PC-3 (cell line): ENCODE data around the gene STAT4. TPM values are rescaled to one million over a fixed set of nuclear protein-coding genes. Genes with fewer than 3 reads are reported as not detected.
A peak's percentile ranks its signal among the peaks of the same experiment; 100 is the strongest.

ENCODE experiments used
- ATAC-seq: fragments of 200-7000 bp; cut with Tn5 transposase; 2 replicates; pipeline ENCODE4 v1.9.1; 2020; ENCODE audit warnings: mild to moderate bottlenecking, moderate library complexity
- BruUV-seq: library from RNA; stranded (reverse); fragments of 400-500 nt; replicated peaks from 2 replicates; lab custom pipeline; 2021; lab: Mats Ljungman, UMichigan
- CTCF ChIA-PET: fragments of 300-600 bp; sonication (Branson Sonifier 250); formaldehyde crosslinking; loops from one replicate; lab custom pipeline; 2022; ENCODE audit warnings: antibody characterized with exemption; lab: Charles Lee
- POLR2A ChIA-PET: fragments of 300-600 bp; sonication (Branson Sonifier 250); formaldehyde crosslinking; loops from one replicate; lab custom pipeline; 2022; ENCODE audit warnings: antibody characterized with exemption; ENCODE audit not compliant: unreplicated experiment; lab: Charles Lee
- DNase-seq: peaks from one replicate; pipeline ENCODE4 v3.0.0-alpha.2; 2015
- H2AFZ ChIP-seq: fragments of 300-600 bp; sonication (generic); 2 replicates; pipeline ENCODE4 v1.6.0; 2016; ENCODE audit warnings: antibody characterized with exemption, low read length
- H3F3A ChIP-seq: fragments of 300-600 bp; sonication (generic); one replicate; pipeline ENCODE4 v1.6.0; 2017; ENCODE audit warnings: antibody characterized with exemption, low read length, control low read depth, mild to moderate bottlenecking; ENCODE audit not compliant: unreplicated experiment
- H3K27ac ChIP-seq: fragments of 300-600 bp; sonication (generic); 2 replicates; pipeline ENCODE4 v1.5.1; 2016; ENCODE audit warnings: mild to moderate bottlenecking, low read length
- H3K27me3 ChIP-seq: fragments of 300-600 bp; sonication (generic); 2 replicates; pipeline ENCODE4 v1.6.1; 2016; ENCODE audit warnings: low read length, mixed read lengths
- H3K36me3 ChIP-seq: fragments of 300-600 bp; sonication (generic); 2 replicates; pipeline ENCODE4 v1.6.1; 2016; ENCODE audit warnings: low read depth, mixed run types, low read length, mixed read lengths
- H3K4me1 ChIP-seq: fragments of 300-600 bp; sonication (generic); 2 replicates; pipeline ENCODE4 v1.5.1; 2016; ENCODE audit warnings: low read length; ENCODE audit not compliant: insufficient read depth
- H3K4me2 ChIP-seq: fragments of 300-600 bp; sonication (generic); 2 replicates; pipeline ENCODE4 v1.6.0; 2016; ENCODE audit warnings: low read length
- H3K4me3 ChIP-seq: fragments of 300-600 bp; sonication (generic); 2 replicates; pipeline ENCODE4 v1.5.1; 2016; ENCODE audit warnings: mild to moderate bottlenecking, low read length, mixed read lengths
- H3K79me2 ChIP-seq: fragments of 300-600 bp; sonication (generic); 2 replicates; pipeline ENCODE4 v1.6.1; 2017; ENCODE audit warnings: low read length, mixed read lengths
- H3K9ac ChIP-seq: fragments of 300-600 bp; sonication (generic); 2 replicates; pipeline ENCODE4 v1.6.0; 2016; ENCODE audit warnings: mild to moderate bottlenecking, low read length
- H3K9me2 ChIP-seq: fragments of 300-600 bp; sonication (generic); replicated peaks from 2 replicates; pipeline ENCODE4 v1.6.1; 2016; ENCODE audit warnings: mixed run types, low read length, mixed read lengths
- H3K9me3 ChIP-seq: fragments of 300-600 bp; sonication (generic); 2 replicates; pipeline ENCODE4 v1.6.1; 2016; ENCODE audit warnings: low read length, mixed read lengths
- H4K20me1 ChIP-seq: fragments of 300-600 bp; sonication (generic); 2 replicates; pipeline ENCODE4 v1.6.1; 2016; ENCODE audit warnings: low read length, mixed read lengths
- EZH2 ChIP-seq: fragments of 300-600 bp; sonication (generic); IDR thresholded peaks from one replicate; pipeline ENCODE4 v1.6.1; 2017; ENCODE audit warnings: antibody characterized with exemption, mild to moderate bottlenecking, low read length; ENCODE audit not compliant: unreplicated experiment
- EZH2phosphoT487 ChIP-seq: fragments of 300-600 bp; sonication (generic); IDR thresholded peaks from 2 replicates; pipeline ENCODE4 v1.6.1; 2018; ENCODE audit warnings: mild to moderate bottlenecking, antibody characterized with exemption, low read length, borderline replicate concordance
- intact Hi-C: fragments of 100-400 bp; cut with micrococcal nuclease; formaldehyde crosslinking; loops from 2 replicates; pipeline ENCODE4 v1.9.0; 2023
- total RNA-seq: library from RNA; depleted of rRNA; stranded (reverse); fragments of >200 nt; gene quantifications from 2 replicates; pipeline ENCODE4 v1.2.3, GENCODE V29; 2014
- TF ChIP-seq, protein P1 (sequence below): fragments of 300-600 bp; sonication (generic); conservative IDR thresholded peaks from 2 replicates; pipeline ENCODE4 v1.5.1; 2017; ENCODE audit warnings: antibody characterized with exemption, low read depth, mild to moderate bottlenecking, low read length

STAT4 gene
- total RNA-seq, 1 experiment from 2014 or later, result 1.6 TPM

DNA sequence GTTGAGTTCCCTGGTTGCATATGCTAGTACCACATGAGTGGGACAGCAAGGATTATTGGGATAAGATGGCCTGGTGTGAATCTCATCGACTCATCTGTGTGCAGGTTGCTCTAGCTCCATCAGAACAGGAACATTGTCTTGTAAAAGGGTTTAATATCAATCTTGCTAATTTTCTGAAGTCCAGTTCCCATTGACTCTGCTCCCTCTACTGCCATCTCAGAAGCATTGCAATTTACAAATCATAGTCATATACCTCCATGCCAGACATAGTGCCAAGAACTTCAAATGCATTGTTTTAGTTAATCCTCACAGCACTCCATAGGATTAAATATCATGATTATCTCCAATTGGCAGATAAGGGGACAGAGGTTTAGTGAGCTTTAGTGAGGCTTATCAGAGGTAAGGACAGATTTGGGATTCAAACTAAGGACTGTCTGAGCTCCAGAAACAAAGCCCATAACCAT, 4.8 kb upstream of the STAT4 start:
- TF ChIP-seq EZH2, result no peak
- TF ChIP-seq, protein P1, sequence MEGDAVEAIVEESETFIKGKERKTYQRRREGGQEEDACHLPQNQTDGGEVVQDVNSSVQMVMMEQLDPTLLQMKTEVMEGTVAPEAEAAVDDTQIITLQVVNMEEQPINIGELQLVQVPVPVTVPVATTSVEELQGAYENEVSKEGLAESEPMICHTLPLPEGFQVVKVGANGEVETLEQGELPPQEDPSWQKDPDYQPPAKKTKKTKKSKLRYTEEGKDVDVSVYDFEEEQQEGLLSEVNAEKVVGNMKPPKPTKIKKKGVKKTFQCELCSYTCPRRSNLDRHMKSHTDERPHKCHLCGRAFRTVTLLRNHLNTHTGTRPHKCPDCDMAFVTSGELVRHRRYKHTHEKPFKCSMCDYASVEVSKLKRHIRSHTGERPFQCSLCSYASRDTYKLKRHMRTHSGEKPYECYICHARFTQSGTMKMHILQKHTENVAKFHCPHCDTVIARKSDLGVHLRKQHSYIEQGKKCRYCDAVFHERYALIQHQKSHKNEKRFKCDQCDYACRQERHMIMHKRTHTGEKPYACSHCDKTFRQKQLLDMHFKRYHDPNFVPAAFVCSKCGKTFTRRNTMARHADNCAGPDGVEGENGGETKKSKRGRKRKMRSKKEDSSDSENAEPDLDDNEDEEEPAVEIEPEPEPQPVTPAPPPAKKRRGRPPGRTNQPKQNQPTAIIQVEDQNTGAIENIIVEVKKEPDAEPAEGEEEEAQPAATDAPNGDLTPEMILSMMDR, result peak; percentile 82
- no peak for TF ChIP-seq EZH2phosphoT487
- no TSS peak for BruUV-seq
- Histone ChIP-seq H3K4me2 (no peak overlapping the region), H3K27me3 (no peaks in the 10 kb centered on the region), H3K9ac (no peak overlapping the region), H3K79me2 (no peaks in the 10 kb centered on the region), H3K4me3 (no peak overlapping the region), H3K9me3 (no peaks in the 10 kb centered on the region), H2AFZ (peak overlapping the region; percentile 14; the same call in 1 of the 2 replicates), H3K4me1 (peaks cover 5% of the 10 kb centered on the region; the same call in 1 of the 2 replicates), H4K20me1 (no peaks in the 10 kb centered on the region), H3F3A (no peaks in the 10 kb centered on the region), H3K27ac (no peak overlapping the region), H3K36me3 (no peaks in the 10 kb centered on the region), H3K9me2 (no peaks in the 10 kb centered on the region)
- intact Hi-C loops, result loop anchor here (1.0 to 10.0 kb wide), 3 partner anchors 103 to 371 kb away; no protein-coding TSS in a partner anchor
- DNase-seq, result peak; percentile 58
- CTCF ChIA-PET, result interaction anchor here (0.6 to 2.4 kb wide), 2 partner anchors 104 to 112 kb away, joined by 3 to 37 read pairs; no protein-coding TSS in a partner anchor
- POLR2A ChIA-PET, result interaction anchor here (0.6 kb wide), 1 partner anchor 106 kb away, joined by 4 read pairs; no protein-coding TSS in a partner anchor
- ATAC-seq, result peak; percentile 69

DNA sequence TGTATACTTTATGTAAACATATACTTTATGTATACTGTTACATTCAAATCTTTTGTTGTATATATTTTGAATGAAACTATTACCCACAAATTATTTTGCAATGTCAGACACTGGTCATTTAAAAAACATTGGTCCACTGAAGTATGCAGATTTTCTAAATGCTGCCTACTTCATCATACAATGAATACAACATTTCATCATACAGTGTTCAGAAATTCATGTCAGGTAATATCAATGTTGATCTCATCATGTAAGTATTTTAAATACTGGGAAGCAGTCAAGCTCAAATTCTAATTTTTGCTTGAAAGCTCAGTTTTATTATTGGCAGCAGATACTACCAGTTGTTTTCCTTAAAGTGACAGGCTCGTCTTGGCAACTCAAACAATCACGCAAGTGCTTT, 2.9 kb upstream of the STAT4 start:
- no peaks in the 10 kb centered on the region for H3K9me2 ChIP-seq
- H3K4me1 ChIP-seq, result peaks cover 5% of the 10 kb centered on the region; the same call in 1 of the 2 replicates
- no peaks in the 10 kb centered on the region for H3K36me3 ChIP-seq
- no peak overlapping the region for H2AFZ ChIP-seq
- intact Hi-C loops, result loop anchor here (10.0 kb wide), 1 partner anchor 369 kb away; no protein-coding TSS in a partner anchor
- H3K4me3 ChIP-seq, result no peak overlapping the region
- CTCF ChIA-PET, result interaction anchor here (0.5 kb wide), 1 partner anchor 102 kb away, joined by 3 read pairs; no protein-coding TSS in a partner anchor
- H3K27me3 ChIP-seq, result no peaks in the 10 kb centered on the region
- no peak overlapping the region for H3K27ac ChIP-seq
- no peaks in the 10 kb centered on the region for H3F3A ChIP-seq
- no peak overlapping the region for H3K9ac ChIP-seq
- no peaks in the 10 kb centered on the region for H3K79me2 ChIP-seq
- H4K20me1 ChIP-seq, result no peaks in the 10 kb centered on the region
- no peak for ATAC-seq
- H3K9me3 ChIP-seq, result no peaks in the 10 kb centered on the region
- H3K4me2 ChIP-seq, result no peak overlapping the region
- no peak for DNase-seq
- POLR2A ChIA-PET, result no interaction called here
- TF ChIP-seq EZH2phosphoT487 (no peak), EZH2 (no peak)
- TF ChIP-seq, protein P1, result no peak
- no TSS peak for BruUV-seq
